KBM-7 (cell line): ENCODE data around the gene NMRAL1.

Experiments used
- DNase-seq: peaks from one replicate; pipeline ENCODE4 v3.0.0-alpha.2; 2015
- in situ Hi-C: fragments of 300-500 bp; cut with MboI; formaldehyde crosslinking; loops from 2 replicates; pipeline ENCODE4 v1.14.3; 2020; ENCODE audit warnings: low sequenced_read_pairs, low pct_unique_long_range_greater_than_20kb, mixed read lengths

NMRAL1 gene

GRCh38 chr16:4507588-4508345 is 33.3 kb upstream of the NMRAL1 start:
- in situ Hi-C loops, result no loop called here
- DNase-seq, result no peak

GRCh38 chr16:4506450-4506849 is 32.0 kb upstream of the NMRAL1 start:
- DNase-seq, result peak; percentile 71
- in situ Hi-C loops, result no loop called here

- DNase-seq, result peak; percentile 91
- in situ Hi-C loops, result no loop called here
These were observed 31.1 kb upstream of the NMRAL1 start for GRCh38 chr16:4505356-4506147.

GRCh38 chr16:4501071-4501478 is 26.6 kb upstream of the NMRAL1 start:
- DNase-seq, result no peak
- in situ Hi-C loops, result no loop called here

GRCh38 chr16:4500272-4500671 is 25.8 kb upstream of the NMRAL1 start:
- in situ Hi-C loops, result no loop called here
- no peak for DNase-seq

GRCh38 chr16:4499196-4499555 is 24.8 kb upstream of the NMRAL1 start:
- in situ Hi-C loops, result no loop called here
- no peak for DNase-seq

- in situ Hi-C loops, result no loop called here
- DNase-seq, result no peak
These were observed 24.2 kb upstream of the NMRAL1 start for GRCh38 chr16:4498546-4499195.

GRCh38 chr16:4496305-4496704 is 21.9 kb upstream of the NMRAL1 start:
- in situ Hi-C loops, result no loop called here

GRCh38 chr16:4495766-4496165 is 21.3 kb upstream of the NMRAL1 start:
- in situ Hi-C loops, result no loop called here
- DNase-seq, result no peak

More at GRCh38 chr16:4496305-4496704, 21.9 kb upstream of the NMRAL1 start:
- DNase-seq, result no peak

- DNase-seq, result no peak
- in situ Hi-C loops, result no loop called here
These were observed 20.5 kb upstream of the NMRAL1 start for GRCh38 chr16:4494746-4495490.

GRCh38 chr16:4491898-4492297 is 17.5 kb upstream of the NMRAL1 start:
- in situ Hi-C loops, result no loop called here

GRCh38 chr16:4489030-4489429 is 14.6 kb upstream of the NMRAL1 start:
- in situ Hi-C loops, result no loop called here
- no peak for DNase-seq

More at GRCh38 chr16:4491898-4492297, 17.5 kb upstream of the NMRAL1 start:
- no peak for DNase-seq

- DNase-seq, result no peak
- in situ Hi-C loops, result no loop called here
These were observed 14.1 kb upstream of the NMRAL1 start for GRCh38 chr16:4488499-4488967.

GRCh38 chr16:4487955-4488498 is 13.6 kb upstream of the NMRAL1 start:
- in situ Hi-C loops, result no loop called here
- DNase-seq, result no peak

GRCh38 chr16:4486126-4486893 is 11.9 kb upstream of the NMRAL1 start:
- DNase-seq, result no peak
- in situ Hi-C loops, result no loop called here

- no peak for DNase-seq
- in situ Hi-C loops, result no loop called here
These were observed 7.5 kb upstream of the NMRAL1 start for GRCh38 chr16:4481963-4482362.

GRCh38 chr16:4481526-4481925 is 7.1 kb upstream of the NMRAL1 start:
- DNase-seq, result no peak
- in situ Hi-C loops, result no loop called here

- in situ Hi-C loops, result no loop called here
- DNase-seq, result peak; percentile 53
These were observed 3.5 kb upstream of the NMRAL1 start for GRCh38 chr16:4477966-4478365.
